IMR-90 (cell line): Measurements from ENCODE around the gene CCDC88A. TPM values are rescaled to one million over a fixed set of nuclear protein-coding genes. Genes with fewer than 3 reads are reported as not detected.

Experiments used
- ATAC-seq: fragments of 200-7000 bp; cut with Tn5 transposase; 2 replicates; pipeline ENCODE4 v1.9.1; 2020; ENCODE audit warnings: low read depth, mild to moderate bottlenecking, moderate library complexity
- BruUV-seq: library from RNA; stranded (reverse); fragments of 400-500 nt; replicated peaks from 2 replicates; lab custom pipeline; 2021; lab: Mats Ljungman, UMichigan
- CTCF ChIA-PET: fragments of 300-600 bp; formaldehyde crosslinking; extraction: SDS; loops from one replicate; lab custom pipeline; 2021; ENCODE audit warnings: antibody characterized with exemption; lab: Yijun Ruan, JAX
- POLR2A ChIA-PET: fragments of 300-600 bp; sonication (Branson Sonifier 250); formaldehyde crosslinking; loops from one replicate; lab custom pipeline; 2022; ENCODE audit warnings: antibody characterized with exemption; ENCODE audit not compliant: unreplicated experiment; lab: Charles Lee
- DNase-seq: peaks from one replicate; pipeline ENCODE4 v3.0.0; 2013
- H2AFZ ChIP-seq: replicated peaks from 2 replicates; pipeline ENCODE3; 2013; ENCODE audit warnings: low read length, mild to moderate bottlenecking; ENCODE audit not compliant: poor library complexity
- H2AK5ac ChIP-seq: 2 replicates; pipeline ENCODE4 v1.6.1; 2013; ENCODE audit warnings: low read depth, low read length, inconsistent platforms
- H2AK9ac ChIP-seq: replicated peaks from 2 replicates; pipeline ENCODE3; 2013; ENCODE audit warnings: mild to moderate bottlenecking, low read depth, low read length, moderate library complexity; ENCODE audit not compliant: poor library complexity
- H2BK120ac ChIP-seq: 2 replicates; pipeline ENCODE4 v1.6.1; 2013; ENCODE audit warnings: low read depth, low read length, inconsistent platforms
- H2BK15ac ChIP-seq: 3 replicates; pipeline ENCODE4 v1.6.1; 2013; ENCODE audit warnings: low read depth, low read length, inconsistent platforms
- H2BK20ac ChIP-seq: 2 replicates; pipeline ENCODE4 v1.6.1; 2013; ENCODE audit warnings: low read depth, mild to moderate bottlenecking, inconsistent platforms, low read length, moderate library complexity
- H2BK5ac ChIP-seq: 2 replicates; pipeline ENCODE4 v1.6.1; 2013; ENCODE audit warnings: mild to moderate bottlenecking, low read depth, low read length, inconsistent platforms; ENCODE audit not compliant: poor library complexity, severe bottlenecking
- H3K14ac ChIP-seq: replicated peaks from 2 replicates; pipeline ENCODE4 v1.6.1; 2013; ENCODE audit warnings: low read depth, low read length, inconsistent platforms
- H3K18ac ChIP-seq: 2 replicates; pipeline ENCODE4 v1.6.1; 2013; ENCODE audit warnings: low read depth, low read length, control low read depth
- H3K23ac ChIP-seq: 2 replicates; pipeline ENCODE4 v1.6.1; 2013; ENCODE audit warnings: low read depth, low read length, inconsistent platforms
- H3K27ac ChIP-seq: 2 replicates; pipeline ENCODE4 v1.5.1; 2013; ENCODE audit warnings: mild to moderate bottlenecking, control low read depth, low read length; ENCODE audit not compliant: insufficient read depth
- H3K27me3 ChIP-seq: 2 replicates; pipeline ENCODE4 v1.6.1; 2013; ENCODE audit warnings: low read length; ENCODE audit not compliant: control insufficient read depth, insufficient read depth
- H3K36me3 ChIP-seq: 2 replicates; pipeline ENCODE4 v1.6.1; 2013; ENCODE audit warnings: low read length, mixed read lengths; ENCODE audit not compliant: control insufficient read depth, insufficient read depth
- H3K4ac ChIP-seq: 2 replicates; pipeline ENCODE4 v1.6.1; 2013; ENCODE audit warnings: low read depth, low read length, inconsistent platforms
- H3K4me1 ChIP-seq: 2 replicates; pipeline ENCODE4 v1.6.1; 2013; ENCODE audit warnings: low read length, mixed read lengths; ENCODE audit not compliant: control insufficient read depth, insufficient read depth
- H3K4me2 ChIP-seq: 2 replicates; pipeline ENCODE4 v1.6.1; 2013; ENCODE audit warnings: low read depth, mild to moderate bottlenecking, control low read depth, low read length, moderate library complexity
- H3K4me3 ChIP-seq: 2 replicates; pipeline ENCODE4 v1.5.1; 2013; ENCODE audit warnings: low read depth, mild to moderate bottlenecking, control low read depth, low read length, moderate library complexity; ENCODE audit not compliant: insufficient read depth
- H3K56ac ChIP-seq: 2 replicates; pipeline ENCODE4 v1.6.1; 2013; ENCODE audit warnings: low read length, inconsistent platforms; ENCODE audit not compliant: insufficient read depth; ENCODE audit errors: extremely low read depth
- H3K79me1 ChIP-seq, 2 experiments: 2 replicates each; pipeline ENCODE4 v1.6.1; 2013; ENCODE audit warnings: low read length in 2 of 2, inconsistent platforms in 1 of 2, low read depth in 1 of 2
- H3K9ac ChIP-seq: 2 replicates; pipeline ENCODE4 v1.6.1; 2013; ENCODE audit warnings: low read depth, low read length, control low read depth
- H3K9me1 ChIP-seq: 2 replicates; pipeline ENCODE4 v1.6.1; 2013; ENCODE audit warnings: low read length, inconsistent platforms; ENCODE audit not compliant: insufficient read depth
- H3K9me3 ChIP-seq: 2 replicates; pipeline ENCODE4 v1.6.1; 2013; ENCODE audit warnings: low read length; ENCODE audit not compliant: control insufficient read depth, insufficient read depth
- H4K20me1 ChIP-seq: 2 replicates; pipeline ENCODE4 v1.6.1; 2013; ENCODE audit warnings: low read length, inconsistent platforms; ENCODE audit not compliant: insufficient read depth
- H4K5ac ChIP-seq: 2 replicates; pipeline ENCODE4 v1.6.1; 2013; ENCODE audit warnings: mild to moderate bottlenecking, low read depth, low read length, control low read depth
- H4K8ac ChIP-seq, 2 experiments: 2 replicates each; pipeline ENCODE4 v1.6.1; 2013; ENCODE audit warnings: low read depth in 2 of 2, low read length in 2 of 2, control low read depth in 1 of 2, inconsistent platforms in 1 of 2
- H4K91ac ChIP-seq: 2 replicates; pipeline ENCODE4 v1.6.1; 2013; ENCODE audit warnings: low read depth, low read length, inconsistent platforms; ENCODE audit not compliant: insufficient read depth
- BHLHE40 ChIP-seq: fragments of 150-350 bp; IDR thresholded peaks from 2 replicates; pipeline ENCODE4 v1.6.1; 2016; ENCODE audit warnings: mild to moderate bottlenecking, low read depth, low read length
- CEBPB ChIP-seq: IDR thresholded peaks from 2 replicates; pipeline ENCODE4 v1.6.1; 2012; ENCODE audit warnings: low read depth, low read length, improper control_type of control experiment
- MXI1 ChIP-seq: IDR thresholded peaks from 2 replicates; pipeline ENCODE4 v1.6.1; 2012; ENCODE audit warnings: low read depth, mild to moderate bottlenecking, low read length, moderate library complexity, borderline replicate concordance
- USF2 ChIP-seq: fragments of 150-350 bp; IDR thresholded peaks from 2 replicates; pipeline ENCODE4 v1.6.1; 2017; ENCODE audit warnings: mild to moderate bottlenecking, antibody characterized with exemption, low read length, low read depth
- WGBS, 2 experiments: methylation state at CpG; one replicate each; pipeline versions ENCODE4 v1.1.5 to v1.1.7; 2013; ENCODE audit warnings: missing lambda C conversion rate in 2 of 2; ENCODE audit not compliant: insufficient read length in 1 of 2; ENCODE audit errors: extremely low coverage in 2 of 2; 5-methylcytosine and 5-hydroxymethylcytosine counted together
- dilution Hi-C: fragments of 300-500 bp; cut with HindIII; formaldehyde crosslinking; loops from one replicate; pipeline ENCODE4 v1.14.3; 2018; ENCODE audit warnings: low sequenced_read_pairs; ENCODE audit not compliant: unreplicated experiment
- in situ Hi-C: fragments of 300-500 bp; cut with MboI; formaldehyde crosslinking; loops from 3 replicates; pipeline ENCODE4 v1.14.3; 2019; ENCODE audit warnings: low sequenced_read_pairs, inconsistent platforms, mixed read lengths
- intact Hi-C: fragments of 100-400 bp; cut with micrococcal nuclease; formaldehyde crosslinking; loops from 2 replicates; pipeline ENCODE4 v1.10.0; 2022
- polyA plus RNA-seq, 3 experiments: library from polyadenylated mRNA; depleted of rRNA; stranded (reverse); fragments of >200 nt; gene quantifications; 2 replicates each; pipeline ENCODE4 v1.2.3, GENCODE V29; 2012; ENCODE audit warnings: low replicate concordance in 1 of 3
- total RNA-seq: library from RNA; depleted of rRNA; stranded (reverse); fragments of >200 nt; gene quantifications from 2 replicates; pipeline ENCODE4 v1.2.3, GENCODE V29; 2012
- TF ChIP-seq, protein P1 (sequence below): conservative IDR thresholded peaks from 2 replicates; pipeline ENCODE4 v1.5.1; 2012; ENCODE audit warnings: mild to moderate bottlenecking, low read depth, low read length, improper control_type of control experiment

CCDC88A gene
- total and polyA plus RNA-seq, 2 of the 4 experiments (the other 2 are of a cell fraction), result 15.6 to 63.8 TPM

GRCh38 chr2:55420871-55421270 lies 1.2 kb upstream of the CCDC88A start:
- BruUV-seq, result no TSS peak
- dilution Hi-C loops (no loop called here), in situ Hi-C loops (no loop called here), intact Hi-C loops (no loop called here)
- Histone ChIP-seq H3K27ac (no peak overlapping the region), H2AK5ac (peak overlapping the region; percentile 50; the same call in 1 of the 2 replicates), H4K20me1 (no peaks in the 10 kb centered on the region), H3K4me3 (no peak overlapping the region), H3K56ac (no peak overlapping the region), H3K4me2 (no peak overlapping the region), H3K4ac (no peak overlapping the region), H3K9me1 (peaks cover 6% of the 10 kb centered on the region; the same call in 1 of the 2 replicates), H2BK120ac (no peak overlapping the region), H2AFZ (no peak overlapping the region), H3K36me3 (no peaks in the 10 kb centered on the region), H3K9ac (no peak overlapping the region), H2BK5ac (no peak overlapping the region), H3K79me1 (peaks cover 7 to 12% of the 10 kb centered on the region in 2 experiments), H4K91ac (no peak overlapping the region), H4K8ac (no peak overlapping the region), H3K9me3 (no peaks in the 10 kb centered on the region), H3K27me3 (peaks cover 2% of the 10 kb centered on the region; the same call in 1 of the 2 replicates), H2BK15ac (no peak overlapping the region), H2AK9ac (no peak overlapping the region), H4K5ac (no peak overlapping the region), H3K4me1 (peaks cover 3% of the 10 kb centered on the region), H3K14ac (no peak overlapping the region), H2BK20ac (no peak overlapping the region), H3K18ac (no peak overlapping the region), H3K23ac (no peak overlapping the region)
- WGBS, 2 experiments, result no CpG with 5 or more reads among the region's 6 CpGs
- TF ChIP-seq CEBPB (no peak), USF2 (no peak), MXI1 (no peak), BHLHE40 (no peak)
- TF ChIP-seq, protein P1, sequence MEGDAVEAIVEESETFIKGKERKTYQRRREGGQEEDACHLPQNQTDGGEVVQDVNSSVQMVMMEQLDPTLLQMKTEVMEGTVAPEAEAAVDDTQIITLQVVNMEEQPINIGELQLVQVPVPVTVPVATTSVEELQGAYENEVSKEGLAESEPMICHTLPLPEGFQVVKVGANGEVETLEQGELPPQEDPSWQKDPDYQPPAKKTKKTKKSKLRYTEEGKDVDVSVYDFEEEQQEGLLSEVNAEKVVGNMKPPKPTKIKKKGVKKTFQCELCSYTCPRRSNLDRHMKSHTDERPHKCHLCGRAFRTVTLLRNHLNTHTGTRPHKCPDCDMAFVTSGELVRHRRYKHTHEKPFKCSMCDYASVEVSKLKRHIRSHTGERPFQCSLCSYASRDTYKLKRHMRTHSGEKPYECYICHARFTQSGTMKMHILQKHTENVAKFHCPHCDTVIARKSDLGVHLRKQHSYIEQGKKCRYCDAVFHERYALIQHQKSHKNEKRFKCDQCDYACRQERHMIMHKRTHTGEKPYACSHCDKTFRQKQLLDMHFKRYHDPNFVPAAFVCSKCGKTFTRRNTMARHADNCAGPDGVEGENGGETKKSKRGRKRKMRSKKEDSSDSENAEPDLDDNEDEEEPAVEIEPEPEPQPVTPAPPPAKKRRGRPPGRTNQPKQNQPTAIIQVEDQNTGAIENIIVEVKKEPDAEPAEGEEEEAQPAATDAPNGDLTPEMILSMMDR, result no peak
- DNase-seq (no peak), ATAC-seq (no peak)
- ChIA-PET POLR2A (no interaction called here), CTCF (interaction anchor here (0.5 to 0.7 kb wide), 2 partner anchors 90 to 319 kb away, joined by 3 to 4 read pairs; no protein-coding TSS in a partner anchor)
